ENCODE measurements around the gene MRPS2. TPM values are rescaled to one million over a fixed set of nuclear protein-coding genes. Genes with fewer than 3 reads are reported as not detected.

Gene MRPS2
- total RNA-seq, 2 donors from 2014 or later: 50.2 to 53.1 TPM

DNA sequence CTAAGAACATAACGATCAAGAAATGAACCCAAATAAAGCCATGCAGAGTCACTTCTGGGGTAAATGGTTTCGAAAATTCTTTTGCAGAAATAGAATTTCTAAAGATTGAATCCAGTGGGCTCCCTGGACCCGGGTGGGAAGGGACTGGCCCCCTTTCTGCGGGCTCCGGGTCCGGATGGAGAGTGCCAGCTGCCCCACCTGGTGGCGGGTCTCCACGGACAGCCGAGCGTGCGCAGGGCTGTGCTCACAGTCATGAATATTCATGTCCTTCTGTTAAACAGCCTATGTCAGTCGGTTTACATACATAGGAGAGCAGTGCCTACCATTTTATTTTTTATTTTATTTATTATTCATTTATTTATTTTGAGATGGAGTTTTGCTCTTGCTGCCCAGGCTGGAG, 25.6 kb upstream of the MRPS2 start:
- TF ChIP-seq, protein P1, sequence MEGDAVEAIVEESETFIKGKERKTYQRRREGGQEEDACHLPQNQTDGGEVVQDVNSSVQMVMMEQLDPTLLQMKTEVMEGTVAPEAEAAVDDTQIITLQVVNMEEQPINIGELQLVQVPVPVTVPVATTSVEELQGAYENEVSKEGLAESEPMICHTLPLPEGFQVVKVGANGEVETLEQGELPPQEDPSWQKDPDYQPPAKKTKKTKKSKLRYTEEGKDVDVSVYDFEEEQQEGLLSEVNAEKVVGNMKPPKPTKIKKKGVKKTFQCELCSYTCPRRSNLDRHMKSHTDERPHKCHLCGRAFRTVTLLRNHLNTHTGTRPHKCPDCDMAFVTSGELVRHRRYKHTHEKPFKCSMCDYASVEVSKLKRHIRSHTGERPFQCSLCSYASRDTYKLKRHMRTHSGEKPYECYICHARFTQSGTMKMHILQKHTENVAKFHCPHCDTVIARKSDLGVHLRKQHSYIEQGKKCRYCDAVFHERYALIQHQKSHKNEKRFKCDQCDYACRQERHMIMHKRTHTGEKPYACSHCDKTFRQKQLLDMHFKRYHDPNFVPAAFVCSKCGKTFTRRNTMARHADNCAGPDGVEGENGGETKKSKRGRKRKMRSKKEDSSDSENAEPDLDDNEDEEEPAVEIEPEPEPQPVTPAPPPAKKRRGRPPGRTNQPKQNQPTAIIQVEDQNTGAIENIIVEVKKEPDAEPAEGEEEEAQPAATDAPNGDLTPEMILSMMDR (conservative IDR thresholded peaks at IDR 0.05): peak; percentile 92
- Mint-ChIP-seq H3K4me1 (peaks cover 25% of the 10 kb centered on the region), H3K27ac (no peak overlapping the region), H3K36me3 (ENCODE audit: low read depth) (no peaks in the 10 kb centered on the region), H3K9me3 (no peaks in the 10 kb centered on the region), H3K4me3 (no peak overlapping the region), H3K27me3 (ENCODE audit: insufficient read depth) (no peaks in the 10 kb centered on the region)
- Histone ChIP-seq H3K9me3 (ENCODE audit: control insufficient read depth, low read length) (no peaks in the 10 kb centered on the region), H3K36me3 (ENCODE audit: control insufficient read depth, insufficient read depth, low read length) (no peaks in the 10 kb centered on the region), H3K27me3 (ENCODE audit: control insufficient read depth, insufficient read depth, low read length, poor library complexity, severe bottlenecking) (no peaks in the 10 kb centered on the region), H3K27ac (ENCODE audit: low read depth, low read length) (no peak overlapping the region), H3K4me1 (ENCODE audit: control insufficient read depth, insufficient read depth, low read length) (peaks cover 8% of the 10 kb centered on the region), H3K4me3 (ENCODE audit: low read length) (no peak overlapping the region), H3K9ac (ENCODE audit: extremely low read depth, low read length, poor library complexity, severe bottlenecking) (no peak overlapping the region)
- 29 to 32% methylated on average over 11 of the region's 12 CpGs for WGBS, 2 experiments (ENCODE audit: insufficient coverage in 1 of 2, insufficient read length in 1 of 2)
- DNase-seq: peak; percentile 89

DNA sequence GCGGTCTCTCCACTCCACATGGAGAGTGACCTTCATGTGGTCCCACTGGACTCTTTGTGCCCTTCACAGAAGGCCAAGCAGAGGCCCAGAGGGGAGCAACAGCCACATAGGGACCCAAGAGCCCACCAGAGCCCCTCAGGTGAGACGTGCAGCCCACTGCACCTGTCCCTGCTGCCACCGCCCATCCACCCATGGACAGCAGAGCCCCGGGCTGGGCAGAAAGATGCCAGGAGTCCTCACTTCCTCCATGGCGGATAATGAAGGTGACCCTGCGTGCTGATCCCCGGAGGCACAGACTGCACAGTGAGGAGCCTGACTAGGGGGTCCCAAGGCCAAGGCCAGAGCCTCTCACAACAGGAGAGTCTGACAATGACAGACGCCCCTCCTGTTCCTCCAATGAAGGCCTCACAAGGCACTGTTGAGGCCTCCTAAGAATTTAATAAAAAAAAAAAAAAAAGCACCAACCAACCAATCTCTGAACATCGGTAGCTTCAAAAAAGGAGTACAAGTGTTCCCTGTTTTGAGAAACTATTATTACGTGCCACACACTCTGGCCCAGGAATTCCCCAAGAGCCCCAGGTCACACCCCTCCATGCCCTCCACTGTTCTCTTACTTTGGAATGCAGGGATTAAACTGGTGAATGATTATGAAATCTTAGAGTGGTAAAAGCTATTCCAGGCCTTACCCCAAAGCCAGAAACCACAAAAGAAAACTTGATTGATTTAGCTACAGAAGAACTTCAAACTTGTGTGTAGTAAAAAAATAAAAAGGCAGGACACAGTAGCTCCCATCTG, 23.7 kb upstream of the MRPS2 start:
- Mint-ChIP-seq H3K27ac (no peak overlapping the region), H3K27me3 (ENCODE audit: insufficient read depth) (no peaks in the 10 kb centered on the region), H3K4me3 (no peak overlapping the region), H3K36me3 (ENCODE audit: low read depth) (no peaks in the 10 kb centered on the region), H3K4me1 (peaks cover 14% of the 10 kb centered on the region), H3K9me3 (no peaks in the 10 kb centered on the region)
- H3K36me3 ChIP-seq (ENCODE audit: control insufficient read depth, insufficient read depth, low read length): no peaks in the 10 kb centered on the region
- TF ChIP-seq, protein P1 (conservative IDR thresholded peaks at IDR 0.05): no peak
- no peak overlapping the region for H3K27ac ChIP-seq (ENCODE audit: low read depth, low read length)
- 91 to 95% methylated on average over 7 to 10 of the region's 10 CpGs for WGBS, 2 experiments (ENCODE audit: insufficient coverage in 1 of 2, insufficient read length in 1 of 2)
- no peaks in the 10 kb centered on the region for H3K27me3 ChIP-seq (ENCODE audit: control insufficient read depth, insufficient read depth, low read length, poor library complexity, severe bottlenecking)
- H3K9ac ChIP-seq (ENCODE audit: extremely low read depth, low read length, poor library complexity, severe bottlenecking): no peak overlapping the region
- H3K4me1 ChIP-seq (ENCODE audit: control insufficient read depth, insufficient read depth, low read length): peaks cover 5% of the 10 kb centered on the region
- H3K9me3 ChIP-seq (ENCODE audit: control insufficient read depth, low read length): no peaks in the 10 kb centered on the region
- DNase-seq: no peak
- no peak overlapping the region for H3K4me3 ChIP-seq (ENCODE audit: low read length)

GRCh38 chr9:135478191-135478590, 22.3 kb upstream of the MRPS2 start:
- Histone ChIP-seq H3K27ac (ENCODE audit: low read depth, low read length) (no peak overlapping the region), H3K9ac (ENCODE audit: extremely low read depth, low read length, poor library complexity, severe bottlenecking) (no peak overlapping the region), H3K4me3 (ENCODE audit: low read length) (peak overlapping the region; percentile 66), H3K27me3 (ENCODE audit: control insufficient read depth, insufficient read depth, low read length, poor library complexity, severe bottlenecking) (no peaks in the 10 kb centered on the region), H3K4me1 (ENCODE audit: control insufficient read depth, insufficient read depth, low read length) (peaks cover 5% of the 10 kb centered on the region), H3K9me3 (ENCODE audit: control insufficient read depth, low read length) (no peaks in the 10 kb centered on the region), H3K36me3 (ENCODE audit: control insufficient read depth, insufficient read depth, low read length) (no peaks in the 10 kb centered on the region)
- H3K27me3 Mint-ChIP-seq (ENCODE audit: insufficient read depth): no peaks in the 10 kb centered on the region
- TF ChIP-seq, protein P1 (conservative IDR thresholded peaks at IDR 0.05): no peak
- no peaks in the 10 kb centered on the region for H3K9me3 Mint-ChIP-seq
- 92 to 94% methylated on average over 10 of the region's 10 CpGs for WGBS, 2 experiments (ENCODE audit: insufficient coverage in 1 of 2, insufficient read length in 1 of 2)
- peak overlapping the region; percentile 71 for H3K4me3 Mint-ChIP-seq
- no peak for DNase-seq
- H3K27ac Mint-ChIP-seq: no peak overlapping the region
- H3K4me1 Mint-ChIP-seq: peaks cover 8% of the 10 kb centered on the region
- peaks cover 6% of the 10 kb centered on the region for H3K36me3 Mint-ChIP-seq (ENCODE audit: low read depth)
